Jurkat, Clone E6-1 (cell line): ENCODE measurements around the gene CRYZ. TPM values are rescaled to one million over a fixed set of nuclear protein-coding genes. Genes with fewer than 3 reads are reported as not detected.
A peak's percentile ranks its signal among the peaks of the same experiment; 100 is the strongest.
"Not testable (repeated sequence)": the region's sequence is repeated elsewhere in the genome, so short reads cannot be mapped to it uniquely, and the experiment has no call there.

ENCODE experiments used
- DNase-seq: peaks from one replicate; pipeline ENCODE4 v3.0.0-alpha.2; 2011; ENCODE audit warnings: low read depth, low spot score
- H3K4me3 ChIP-seq: 2 replicates; pipeline ENCODE4 v1.5.1; 2011; ENCODE audit warnings: mild to moderate bottlenecking, low read length, control low read depth, moderate library complexity
- polyA plus RNA-seq: library from polyadenylated mRNA; unstranded; fragments of >200 nt; gene quantifications from one replicate; pipeline ENCODE4 v1.2.1, GENCODE V29; 2012; ENCODE audit warnings: missing spikeins; ENCODE audit not compliant: insufficient read length, insufficient read depth

Gene CRYZ, protein sequence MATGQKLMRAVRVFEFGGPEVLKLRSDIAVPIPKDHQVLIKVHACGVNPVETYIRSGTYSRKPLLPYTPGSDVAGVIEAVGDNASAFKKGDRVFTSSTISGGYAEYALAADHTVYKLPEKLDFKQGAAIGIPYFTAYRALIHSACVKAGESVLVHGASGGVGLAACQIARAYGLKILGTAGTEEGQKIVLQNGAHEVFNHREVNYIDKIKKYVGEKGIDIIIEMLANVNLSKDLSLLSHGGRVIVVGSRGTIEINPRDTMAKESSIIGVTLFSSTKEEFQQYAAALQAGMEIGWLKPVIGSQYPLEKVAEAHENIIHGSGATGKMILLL
- 51.1 TPM for polyA plus RNA-seq

- H3K4me3 ChIP-seq: peak within 1 kb of the TSS; percentile 97
- peak; percentile 93 for DNase-seq
Measured at GRCh38 chr1:74732960-74733603, at the start of gene CRYZ, which contains the start of gene TYW3. TSS of gene CRYZ (minus strand) at chr1:74733050. CDS start at chr1:74724821, 8,229 bp downstream. TSS of gene TYW3 (plus strand) at chr1:74733152. CDS start at chr1:74733245, 93 bp downstream.

GRCh38 chr1:74780594-74780993, 47.7 kb upstream of the CRYZ start:
- no peak overlapping the region for H3K4me3 ChIP-seq
- DNase-seq: no peak

DNA sequence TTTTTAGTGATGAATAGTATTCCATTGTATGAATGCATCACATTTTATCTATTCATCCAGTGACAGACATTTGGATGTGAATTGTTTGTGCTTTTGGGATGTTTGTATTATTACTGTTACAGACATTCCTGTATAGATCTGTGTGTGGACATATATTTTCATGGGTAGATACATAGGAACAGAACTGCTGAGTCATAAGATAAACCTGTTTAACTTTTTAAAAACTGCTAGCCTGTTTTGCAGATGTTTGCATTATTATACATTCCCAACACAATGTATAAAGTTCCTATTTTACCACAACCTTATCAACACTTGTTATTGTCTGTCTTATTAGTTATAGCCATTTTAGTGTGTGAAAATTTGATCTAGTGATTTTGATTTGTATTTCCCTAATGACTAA, 46.9 kb upstream of the CRYZ start:
- no peak for DNase-seq
- no peak overlapping the region for H3K4me3 ChIP-seq

- no peak for DNase-seq
- no peak overlapping the region for H3K4me3 ChIP-seq
Measured at GRCh38 chr1:74777525-74777924, 44.7 kb upstream of the CRYZ start.

- H3K4me3 ChIP-seq: no peak overlapping the region
- no peak for DNase-seq
Measured at GRCh38 chr1:74775735-74776134, 42.9 kb upstream of the CRYZ start.

GRCh38 chr1:74773582-74773981, 40.7 kb upstream of the CRYZ start:
- no peak for DNase-seq
- H3K4me3 ChIP-seq: no peak overlapping the region

GRCh38 chr1:74772945-74773344, 40.1 kb upstream of the CRYZ start:
- H3K4me3 ChIP-seq: no peak overlapping the region
- no peak for DNase-seq

DNA sequence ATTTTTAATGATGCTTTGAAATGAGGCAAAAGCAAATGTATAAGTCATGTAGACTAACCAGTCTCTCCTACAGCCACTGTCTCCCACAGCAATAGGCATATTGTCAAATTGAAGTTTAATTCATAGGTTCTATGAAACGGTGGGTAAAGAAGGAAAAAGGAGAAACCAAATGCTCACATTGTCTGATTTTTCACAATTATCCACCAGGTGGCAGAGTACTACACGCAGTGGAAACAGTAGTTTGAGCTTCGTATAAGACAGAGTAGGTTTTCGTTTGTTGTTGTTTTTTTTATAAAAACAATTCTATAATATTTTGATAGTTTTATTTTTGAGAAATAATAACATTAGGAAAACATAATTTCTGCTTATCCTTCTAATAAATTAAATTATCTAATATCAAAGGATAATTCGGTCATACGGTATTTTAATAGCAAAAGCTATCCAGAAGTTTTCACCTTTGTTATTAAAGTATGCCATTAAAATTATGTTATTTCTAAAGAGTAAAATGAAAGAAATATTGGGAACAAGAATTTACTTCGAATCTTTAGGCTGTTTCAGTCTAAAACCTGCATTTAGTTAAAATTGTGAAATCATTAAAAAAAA, 39.2 kb upstream of the CRYZ start:
- peak; percentile 55 for DNase-seq

GRCh38 chr1:74767490-74767889, 34.6 kb upstream of the CRYZ start:
- no peak overlapping the region for H3K4me3 ChIP-seq
- DNase-seq: peak; percentile 42

More for the DNA sequence above, 39.2 kb upstream of the CRYZ start:
- H3K4me3 ChIP-seq: no peak overlapping the region

DNA sequence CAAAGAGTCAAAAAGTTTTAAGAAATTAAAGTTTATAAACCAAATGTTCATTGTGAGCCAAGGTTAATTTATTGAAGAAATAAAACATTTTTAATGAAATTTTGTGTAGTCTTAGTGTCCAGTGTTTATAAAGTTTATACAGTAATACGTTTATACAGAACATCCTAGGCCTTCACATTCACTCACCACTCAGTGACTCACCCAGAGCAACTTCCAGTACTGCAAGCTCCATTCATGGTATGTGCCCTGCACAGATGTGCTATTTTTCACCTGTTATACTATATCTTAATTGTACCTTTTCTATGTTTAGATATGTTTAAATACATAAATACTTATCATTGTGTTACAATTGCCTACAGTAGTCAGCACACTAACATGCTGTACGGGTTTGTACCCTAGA, 33.7 kb upstream of the CRYZ start:
- no peak for DNase-seq
- no peak overlapping the region for H3K4me3 ChIP-seq

- DNase-seq: no peak
Measured at GRCh38 chr1:74763807-74764206, 31.0 kb upstream of the CRYZ start.

DNA sequence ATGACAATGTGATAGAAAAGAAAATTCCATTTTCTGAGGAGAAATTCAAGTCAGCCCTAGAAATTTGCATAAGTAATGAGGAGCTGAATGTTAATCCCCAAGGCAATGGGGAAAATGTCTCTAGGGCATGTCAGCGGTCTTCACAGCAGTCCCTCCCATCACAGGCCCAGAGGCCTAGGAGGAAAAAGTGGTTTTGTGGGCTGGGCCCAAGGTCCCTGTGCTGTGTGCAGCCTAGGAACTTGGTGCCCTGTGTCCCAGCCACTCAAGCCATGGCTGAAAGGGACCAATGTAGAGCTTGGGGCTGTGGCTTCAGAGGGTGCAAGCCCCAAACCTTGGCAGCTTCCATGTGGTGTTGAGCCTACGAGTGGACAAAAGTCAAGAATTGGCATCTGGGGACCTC, 23.8 kb upstream of the CRYZ start:
- not testable (repeated sequence) for H3K4me3 ChIP-seq, DNase-seq

More at GRCh38 chr1:74763807-74764206, 31.0 kb upstream of the CRYZ start:
- no peak overlapping the region for H3K4me3 ChIP-seq

DNA sequence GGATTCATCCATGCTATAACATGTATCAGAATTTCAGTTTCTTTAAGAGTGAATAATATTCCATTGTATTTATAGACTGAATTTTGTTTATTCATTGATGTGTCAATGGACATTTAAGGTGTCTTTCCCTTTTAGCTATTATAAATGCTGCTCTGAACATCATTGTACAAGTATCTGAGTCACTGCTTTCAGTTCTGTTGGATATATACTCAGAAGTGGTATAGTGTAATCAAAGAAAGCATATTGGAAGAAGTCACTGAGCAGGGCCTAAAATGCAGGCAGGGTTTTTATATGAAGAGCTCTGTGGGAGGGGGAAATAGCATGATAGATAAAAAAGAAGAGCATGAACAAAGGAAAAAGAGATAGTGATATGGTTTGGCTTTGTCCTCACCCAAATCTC, 22.6 kb upstream of the CRYZ start:
- no peak for DNase-seq
- no peak overlapping the region for H3K4me3 ChIP-seq

- H3K4me3 ChIP-seq: no peak overlapping the region
- no peak for DNase-seq
Measured at GRCh38 chr1:74753104-74753503, 20.3 kb upstream of the CRYZ start.

GRCh38 chr1:74748960-74749359, 16.1 kb upstream of the CRYZ start:
- no peak for DNase-seq
- no peak overlapping the region for H3K4me3 ChIP-seq

GRCh38 chr1:74745247-74745646, 12.4 kb upstream of the CRYZ start:
- not testable (repeated sequence) for DNase-seq, H3K4me3 ChIP-seq

DNA sequence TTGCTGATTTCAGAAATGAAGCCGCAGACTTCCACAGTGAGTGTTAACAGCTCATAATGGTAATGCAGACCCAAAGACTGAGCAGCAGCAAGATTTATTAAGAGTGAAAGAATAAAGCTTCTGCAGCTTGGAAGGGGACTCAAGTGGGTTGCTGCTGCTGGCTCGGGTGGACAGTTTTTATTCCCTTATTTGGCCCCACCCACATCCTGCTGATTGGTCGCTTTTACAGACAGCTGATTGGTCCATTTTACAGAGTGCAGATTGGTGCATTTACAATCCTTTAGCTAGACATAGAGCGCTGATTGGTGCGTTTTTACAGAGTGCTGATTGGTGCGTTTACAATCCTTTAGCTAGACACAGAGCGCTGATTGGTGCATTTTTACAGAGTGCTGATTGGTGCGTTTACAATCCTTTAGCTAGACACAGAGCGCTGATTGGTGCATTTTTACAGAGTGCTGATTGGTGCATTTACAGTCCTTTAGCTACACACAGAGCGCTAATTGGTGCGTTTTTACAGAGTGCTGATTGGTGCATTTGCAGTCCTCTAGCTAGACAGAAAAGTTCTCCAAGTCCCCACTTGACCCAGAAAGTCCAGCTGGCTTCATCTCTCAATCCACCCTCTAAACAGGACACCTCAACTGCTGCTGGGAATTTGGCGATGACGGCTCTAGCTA, 7.6 kb upstream of the CRYZ start:
- H3K4me3 ChIP-seq, DNase-seq: not testable (repeated sequence)

- H3K4me3 ChIP-seq: no peak overlapping the region
- DNase-seq: no peak
Measured at GRCh38 chr1:74737333-74737732, 4.5 kb upstream of the CRYZ start.

DNA sequence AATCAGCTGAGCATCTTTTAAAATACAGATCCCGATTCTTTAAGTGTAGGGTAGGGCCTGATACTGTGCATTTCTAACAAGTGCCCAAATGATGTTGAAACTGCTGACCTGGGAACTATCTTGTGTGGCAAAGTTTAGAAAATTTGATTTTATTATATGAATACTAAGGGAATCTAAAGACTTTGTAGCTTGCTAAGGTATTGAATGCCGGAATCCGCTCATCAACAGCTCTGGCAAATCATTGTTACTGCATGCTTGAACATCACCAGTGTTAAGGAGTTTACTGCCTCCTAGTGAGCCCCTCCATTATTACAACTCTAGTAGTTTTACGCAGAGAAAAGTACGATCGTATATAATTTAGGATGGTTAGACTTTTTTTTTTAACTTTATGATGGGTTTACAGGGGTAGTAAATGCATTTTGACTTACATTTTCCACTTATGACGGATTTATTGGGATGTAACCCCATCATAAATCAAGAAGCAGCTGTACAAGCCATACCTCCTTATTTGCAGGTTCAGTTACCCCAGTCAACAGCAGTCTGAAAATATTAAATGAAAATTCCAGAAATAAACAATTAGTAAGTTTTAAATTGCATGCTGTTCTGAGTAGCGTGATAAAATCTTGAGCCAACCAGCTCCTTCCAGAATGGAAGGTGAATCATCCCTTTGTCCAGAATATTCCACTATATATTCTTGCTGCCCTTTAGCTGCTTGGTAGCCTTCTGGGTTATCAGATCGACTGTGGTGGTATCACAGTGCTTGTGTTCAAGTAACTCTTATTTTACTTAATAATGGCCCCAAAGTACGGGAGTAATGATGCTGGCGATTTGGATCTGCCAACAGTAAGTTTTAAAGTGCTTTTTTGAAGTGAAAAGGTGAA, 994 bp upstream of the CRYZ start:
- H3K4me3 ChIP-seq: peak overlapping the region; percentile 97
- peak; percentile 86 for DNase-seq
